ENCODE results near the gene BNIP5. TPM values are rescaled to one million over a fixed set of nuclear protein-coding genes. Genes with fewer than 3 reads are reported as not detected.

BNIP5 gene
- total RNA-seq, 2 experiments from 2014 or later = not detected

DNA sequence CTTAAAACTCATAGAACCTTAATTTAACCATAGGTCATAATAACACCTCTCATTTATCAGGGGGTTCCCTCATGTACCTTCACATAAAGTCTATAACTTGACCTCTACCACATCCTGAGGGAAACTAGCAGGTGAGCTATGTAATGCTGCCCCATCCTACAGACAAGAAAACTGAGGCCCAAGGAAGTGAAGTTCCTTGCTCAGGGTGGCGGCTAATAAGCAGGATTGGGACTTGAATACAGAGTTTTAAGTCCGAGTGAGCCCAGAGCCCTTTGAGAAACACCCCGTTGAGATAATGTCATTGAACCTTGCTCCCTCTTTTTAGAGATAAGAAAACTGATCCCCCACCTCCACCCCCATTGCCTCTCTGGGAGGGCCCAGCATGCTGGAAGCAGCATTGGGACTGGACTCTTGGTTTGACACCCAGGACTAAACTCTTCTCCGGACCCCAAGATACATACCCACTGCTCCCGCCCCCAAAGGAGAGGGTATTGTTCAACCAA, 429 bp downstream of the BNIP5 start:
- no peaks in the 10 kb centered on the region for H3K36me3 ChIP-seq (ENCODE audit: insufficient read depth, low read length)
- peaks cover 20% of the 10 kb centered on the region for H3K4me1 ChIP-seq (ENCODE audit: insufficient read depth, low read length)
- Mint-ChIP-seq H3K27me3 (peaks cover 48% of the 10 kb centered on the region), H3K36me3 (ENCODE audit: low read depth) (no peaks in the 10 kb centered on the region), H3K9me3 (no peaks in the 10 kb centered on the region), H3K4me3 (no peak overlapping the region), H3K4me1 (ENCODE audit: low read depth) (peaks cover 10% of the 10 kb centered on the region), H3K27ac (no peak overlapping the region)
- H3K9me3 ChIP-seq (ENCODE audit: control insufficient read depth in 1 of 2, insufficient read depth in 1 of 2, low read length in 2 of 2) = no peaks in the 10 kb centered on the region
- ChIA-PET CTCF (interaction anchor here (2.1 kb wide), 1 partner anchor 34 kb away, joined by 5 read pairs; no protein-coding TSS in a partner anchor), POLR2A (no interaction called here)
- intact Hi-C loops (cut with DNase I, micrococcal nuclease) = no loop called here
- peaks cover 7 to 27% of the 10 kb centered on the region in 2 experiments for H3K27me3 ChIP-seq (ENCODE audit: control insufficient read depth in 1 of 2, insufficient read depth in 2 of 2, low read length in 2 of 2)
- no peak for DNase-seq
- no peak for ATAC-seq (ENCODE audit: poor library complexity)
- H3K4me3 ChIP-seq (ENCODE audit: low read length) = no peak overlapping the region
- no peak overlapping the region for H3K27ac ChIP-seq (ENCODE audit: low read depth in 1 of 2, low read length in 2 of 2)
- TF ChIP-seq, protein P1, sequence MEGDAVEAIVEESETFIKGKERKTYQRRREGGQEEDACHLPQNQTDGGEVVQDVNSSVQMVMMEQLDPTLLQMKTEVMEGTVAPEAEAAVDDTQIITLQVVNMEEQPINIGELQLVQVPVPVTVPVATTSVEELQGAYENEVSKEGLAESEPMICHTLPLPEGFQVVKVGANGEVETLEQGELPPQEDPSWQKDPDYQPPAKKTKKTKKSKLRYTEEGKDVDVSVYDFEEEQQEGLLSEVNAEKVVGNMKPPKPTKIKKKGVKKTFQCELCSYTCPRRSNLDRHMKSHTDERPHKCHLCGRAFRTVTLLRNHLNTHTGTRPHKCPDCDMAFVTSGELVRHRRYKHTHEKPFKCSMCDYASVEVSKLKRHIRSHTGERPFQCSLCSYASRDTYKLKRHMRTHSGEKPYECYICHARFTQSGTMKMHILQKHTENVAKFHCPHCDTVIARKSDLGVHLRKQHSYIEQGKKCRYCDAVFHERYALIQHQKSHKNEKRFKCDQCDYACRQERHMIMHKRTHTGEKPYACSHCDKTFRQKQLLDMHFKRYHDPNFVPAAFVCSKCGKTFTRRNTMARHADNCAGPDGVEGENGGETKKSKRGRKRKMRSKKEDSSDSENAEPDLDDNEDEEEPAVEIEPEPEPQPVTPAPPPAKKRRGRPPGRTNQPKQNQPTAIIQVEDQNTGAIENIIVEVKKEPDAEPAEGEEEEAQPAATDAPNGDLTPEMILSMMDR (IDR thresholded peaks at IDR 0.05) = no peak

DNA sequence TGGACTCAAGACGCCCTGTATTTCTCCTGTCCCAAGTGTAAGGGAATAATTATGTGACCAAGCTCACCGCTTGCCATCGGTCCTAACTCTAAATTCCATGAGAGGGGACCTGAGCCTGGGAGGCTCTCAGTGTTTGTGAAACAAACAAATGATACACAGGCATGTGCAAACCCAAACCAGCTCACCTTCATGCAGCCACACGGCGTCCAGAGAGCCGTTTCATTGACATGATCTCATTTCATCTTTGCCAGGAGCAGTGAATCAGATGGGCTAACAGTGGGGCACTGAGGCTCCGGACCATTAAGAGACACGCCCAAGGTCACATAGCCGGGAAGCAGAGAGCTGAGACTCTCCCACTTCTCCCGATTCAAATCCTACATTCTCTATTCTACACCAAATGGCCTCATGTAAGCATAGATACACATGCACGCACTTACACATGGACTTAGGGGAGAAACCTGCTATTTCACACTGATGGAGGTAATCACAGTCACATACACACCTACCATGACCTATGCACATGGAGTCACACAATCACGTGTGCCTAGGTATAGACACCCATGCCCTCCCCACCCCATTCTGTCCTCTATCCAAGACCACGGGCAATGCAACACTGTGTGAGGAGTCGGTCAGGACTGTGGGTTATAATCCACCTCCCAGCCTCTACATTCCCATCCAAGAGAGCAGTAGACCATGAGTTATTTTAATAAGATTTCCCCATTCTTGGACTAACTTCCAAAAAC, 1.1 kb downstream of the BNIP5 start:
- Histone ChIP-seq H3K36me3 (ENCODE audit: insufficient read depth, low read length) (no peaks in the 10 kb centered on the region), H3K27me3 (ENCODE audit: control insufficient read depth in 1 of 2, insufficient read depth in 2 of 2, low read length in 2 of 2) (peaks cover 4 to 24% of the 10 kb centered on the region in 2 experiments), H3K4me3 (ENCODE audit: low read length) (no peak overlapping the region), H3K27ac (ENCODE audit: low read depth in 1 of 2, low read length in 2 of 2) (no peak overlapping the region), H3K4me1 (ENCODE audit: insufficient read depth, low read length) (peaks cover 15% of the 10 kb centered on the region), H3K9me3 (ENCODE audit: control insufficient read depth in 1 of 2, insufficient read depth in 1 of 2, low read length in 2 of 2) (no peaks in the 10 kb centered on the region)
- no peak for DNase-seq
- ATAC-seq (ENCODE audit: poor library complexity) = no peak
- Mint-ChIP-seq H3K27me3 (peaks cover 43% of the 10 kb centered on the region), H3K9me3 (no peaks in the 10 kb centered on the region), H3K4me3 (no peak overlapping the region), H3K4me1 (ENCODE audit: low read depth) (peaks cover 6% of the 10 kb centered on the region), H3K36me3 (ENCODE audit: low read depth) (no peaks in the 10 kb centered on the region), H3K27ac (no peak overlapping the region)
- intact Hi-C loops (cut with DNase I, micrococcal nuclease) = no loop called here
- ChIA-PET CTCF (no interaction called here), POLR2A (no interaction called here)
- TF ChIP-seq, protein P1 (IDR thresholded peaks at IDR 0.05) = no peak

DNA sequence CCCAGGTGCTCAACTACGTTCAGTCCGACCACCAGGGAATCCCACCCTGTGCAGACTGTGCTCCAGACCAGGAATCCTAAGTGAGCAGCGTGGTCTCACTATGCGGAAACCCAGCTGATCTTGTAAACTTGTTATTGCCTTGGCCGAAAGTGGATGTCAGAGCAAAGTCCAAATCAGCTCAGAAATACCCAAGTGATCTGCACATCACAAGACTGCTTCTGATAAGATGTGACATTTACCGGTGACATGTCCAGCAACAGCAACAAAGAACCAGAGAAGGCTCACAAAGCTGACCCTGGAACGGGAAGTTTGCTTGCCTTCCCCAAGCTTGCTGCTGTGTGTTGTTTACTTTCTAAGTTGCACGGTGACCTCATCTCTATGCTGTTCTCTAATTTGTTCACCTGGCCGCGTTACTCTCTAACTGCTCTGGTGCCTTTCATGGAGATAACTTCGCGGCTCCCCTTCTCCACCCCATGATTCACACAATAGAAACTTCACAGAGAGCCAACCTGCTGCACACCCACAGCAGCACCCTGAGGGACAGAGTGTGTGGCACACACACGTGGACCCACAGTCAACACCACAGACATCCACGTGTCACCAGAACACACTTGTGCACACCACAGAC, 1.7 kb downstream of the BNIP5 start:
- no peaks in the 10 kb centered on the region for H3K9me3 ChIP-seq (ENCODE audit: control insufficient read depth in 1 of 2, insufficient read depth in 1 of 2, low read length in 2 of 2)
- ChIA-PET POLR2A (no interaction called here), CTCF (no interaction called here)
- intact Hi-C loops (cut with DNase I, micrococcal nuclease) = no loop called here
- peaks cover 38% of the 10 kb centered on the region for H3K27me3 Mint-ChIP-seq
- H3K36me3 Mint-ChIP-seq (ENCODE audit: low read depth) = no peaks in the 10 kb centered on the region
- no peak overlapping the region for H3K4me3 ChIP-seq (ENCODE audit: low read length)
- TF ChIP-seq, protein P1 (IDR thresholded peaks at IDR 0.05) = no peak
- DNase-seq = no peak
- H3K9me3 Mint-ChIP-seq = no peaks in the 10 kb centered on the region
- H3K4me1 ChIP-seq (ENCODE audit: insufficient read depth, low read length) = peaks cover 11% of the 10 kb centered on the region
- no peaks in the 10 kb centered on the region for H3K36me3 ChIP-seq (ENCODE audit: insufficient read depth, low read length)
- H3K27ac Mint-ChIP-seq = no peak overlapping the region
- H3K27me3 ChIP-seq (ENCODE audit: control insufficient read depth in 1 of 2, insufficient read depth in 2 of 2, low read length in 2 of 2) = peaks cover 2 to 20% of the 10 kb centered on the region in 2 experiments
- H3K4me3 Mint-ChIP-seq = no peak overlapping the region
- H3K4me1 Mint-ChIP-seq (ENCODE audit: low read depth) = peaks cover 5% of the 10 kb centered on the region
- no peak for ATAC-seq (ENCODE audit: poor library complexity)
- H3K27ac ChIP-seq (ENCODE audit: low read depth in 1 of 2, low read length in 2 of 2) = no peak overlapping the region
